ENCODE measurements around the gene RNF213.

RNF213 gene

DNA sequence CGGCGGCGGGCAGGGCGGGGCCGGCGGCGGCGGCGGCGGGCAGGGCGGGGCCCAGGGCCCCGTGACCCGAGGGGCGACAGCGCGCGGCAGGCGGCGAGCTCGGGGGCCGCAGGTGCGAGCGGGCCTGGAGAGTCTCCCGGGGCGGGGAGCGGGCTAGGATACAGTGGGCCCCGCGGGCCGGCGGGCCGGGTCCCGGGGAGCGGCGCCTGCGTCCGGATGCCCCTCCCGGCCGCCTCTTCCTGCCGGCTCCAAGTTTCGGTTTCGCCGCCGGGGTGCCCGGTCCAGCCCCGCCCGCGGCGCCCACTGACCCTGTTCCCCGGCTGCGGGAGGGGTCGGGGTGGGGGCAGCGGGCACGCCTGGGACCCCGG is at the start of gene RNF213:
Gene RNF213, plus strand, starts transcription at position 62 of the 368 bp plus-strand sequence. CDS start 2,830 bp downstream, outside the sequence.
- H3K79me2 ChIP-seq (ENCODE audit: low read length): peaks cover 50% of the 10 kb centered on the region
- no peak for TF ChIP-seq EZH2phosphoT487 (IDR thresholded peaks at IDR 0.05; ENCODE audit: low read depth)
- TF ChIP-seq CTCF (IDR thresholded peaks at IDR 0.05; ENCODE audit: low read depth, low read length): no peak
- H3K4me2 ChIP-seq (ENCODE audit: low read length): peak within 1 kb of the TSS; percentile 97
- peak within 1 kb of the TSS; percentile 97 for H3K9ac ChIP-seq (ENCODE audit: low read length)
- H3K4me3 ChIP-seq (ENCODE audit: low read length): peak within 1 kb of the TSS; percentile 93
- peaks cover 22% of the 10 kb centered on the region for H3K36me3 ChIP-seq (replicated peaks; ENCODE audit: low read depth, low read length)
- H3K9me3 ChIP-seq (ENCODE audit: insufficient read depth, low read length): no peaks in the 10 kb centered on the region
- H2AFZ ChIP-seq (ENCODE audit: low read depth, low read length): no peak within 1 kb of the TSS
- no peaks in the 10 kb centered on the region for H3K27me3 ChIP-seq (ENCODE audit: low read depth, low read length)
- peak within 1 kb of the TSS; percentile 100 for H3K27ac ChIP-seq (ENCODE audit: low read length)
- peaks cover 17% of the 10 kb centered on the region for H4K20me1 ChIP-seq (ENCODE audit: insufficient read depth, low read length)
- H3K4me1 ChIP-seq (ENCODE audit: low read length): peaks cover 71% of the 10 kb centered on the region

DNA sequence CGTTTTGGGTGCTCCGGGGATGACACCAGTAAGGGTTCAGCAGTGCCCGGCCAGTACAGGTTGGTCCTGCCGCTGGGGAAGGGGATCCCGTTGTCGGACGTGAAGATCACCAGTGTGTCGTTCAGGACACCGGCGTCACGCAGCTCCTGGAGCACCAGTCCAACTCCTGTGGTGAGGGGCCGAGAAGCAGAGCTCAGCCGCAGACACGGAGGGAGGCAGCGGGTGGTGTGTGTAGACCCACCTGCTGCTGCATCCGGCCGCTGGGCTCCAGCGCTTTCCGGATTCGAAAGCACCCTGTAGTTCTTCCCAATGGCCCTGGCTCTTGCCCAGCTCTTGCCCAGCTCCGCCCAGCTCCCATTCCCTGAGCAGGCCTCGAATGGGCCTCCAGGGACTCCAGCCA is 48.5 kb upstream of the RNF213 start:
- Histone ChIP-seq H3K9me3 (ENCODE audit: insufficient read depth, low read length) (no peaks in the 10 kb centered on the region), H4K20me1 (ENCODE audit: insufficient read depth, low read length) (no peaks in the 10 kb centered on the region), H3K4me3 (ENCODE audit: low read length) (no peak overlapping the region), H3K27ac (ENCODE audit: low read length) (no peak overlapping the region), H3K27me3 (ENCODE audit: low read depth, low read length) (no peaks in the 10 kb centered on the region), H2AFZ (ENCODE audit: low read depth, low read length) (no peak overlapping the region), H3K79me2 (ENCODE audit: low read length) (no peaks in the 10 kb centered on the region), H3K9ac (ENCODE audit: low read length) (no peak overlapping the region), H3K4me2 (ENCODE audit: low read length) (no peak overlapping the region), H3K4me1 (ENCODE audit: low read length) (no peaks in the 10 kb centered on the region), H3K36me3 (replicated peaks; ENCODE audit: low read depth, low read length) (peaks cover 21% of the 10 kb centered on the region)
- TF ChIP-seq CTCF (IDR thresholded peaks at IDR 0.05; ENCODE audit: low read depth, low read length) (no peak), EZH2phosphoT487 (IDR thresholded peaks at IDR 0.05; ENCODE audit: low read depth) (no peak)

GRCh38 chr17:80212511-80212910 is 48.1 kb upstream of the RNF213 start:
- no peak overlapping the region for H2AFZ ChIP-seq (ENCODE audit: low read depth, low read length)
- no peak overlapping the region for H3K4me3 ChIP-seq (ENCODE audit: low read length)
- H3K27me3 ChIP-seq (ENCODE audit: low read depth, low read length): no peaks in the 10 kb centered on the region
- no peak overlapping the region for H3K27ac ChIP-seq (ENCODE audit: low read length)
- peaks cover 23% of the 10 kb centered on the region for H3K36me3 ChIP-seq (replicated peaks; ENCODE audit: low read depth, low read length)
- H3K79me2 ChIP-seq (ENCODE audit: low read length): no peaks in the 10 kb centered on the region
- no peaks in the 10 kb centered on the region for H3K4me1 ChIP-seq (ENCODE audit: low read length)
- H3K9me3 ChIP-seq (ENCODE audit: insufficient read depth, low read length): no peaks in the 10 kb centered on the region
- no peak overlapping the region for H3K9ac ChIP-seq (ENCODE audit: low read length)
- H4K20me1 ChIP-seq (ENCODE audit: insufficient read depth, low read length): peaks cover 3% of the 10 kb centered on the region
- no peak overlapping the region for H3K4me2 ChIP-seq (ENCODE audit: low read length)
- TF ChIP-seq EZH2phosphoT487 (IDR thresholded peaks at IDR 0.05; ENCODE audit: low read depth) (no peak), CTCF (IDR thresholded peaks at IDR 0.05; ENCODE audit: low read depth, low read length) (no peak)

DNA sequence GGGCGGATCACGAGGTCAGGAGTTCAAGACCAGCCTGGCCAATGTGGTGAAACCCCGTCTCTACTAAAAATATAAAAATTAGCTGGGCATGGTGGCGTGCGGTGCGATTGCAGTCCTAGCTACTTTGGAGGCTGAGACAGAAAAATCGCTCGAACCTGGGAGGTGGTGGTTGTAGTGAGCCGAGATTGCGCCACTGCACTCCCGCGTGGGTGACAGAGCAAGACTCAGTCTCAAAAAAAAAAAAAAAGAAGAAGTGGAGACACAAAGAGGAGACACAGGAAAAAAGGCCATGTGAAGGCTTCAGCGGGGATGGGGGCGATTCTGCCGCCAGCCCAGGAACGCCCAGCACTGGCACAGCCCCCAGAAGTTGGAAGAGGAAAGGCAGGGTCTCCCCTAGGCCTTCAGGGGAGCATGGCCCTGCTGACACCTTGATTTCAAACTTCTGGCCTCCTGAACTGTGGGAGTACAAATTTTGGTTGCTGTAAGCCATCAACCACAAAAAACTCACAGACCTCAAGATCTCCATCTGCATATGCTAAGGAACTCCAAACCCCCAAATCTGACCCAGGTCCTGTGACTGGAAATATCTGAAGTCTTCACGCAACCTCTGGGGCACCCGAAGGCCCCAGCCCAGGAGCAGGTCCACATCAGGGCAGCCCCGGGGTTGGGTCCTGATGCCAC is 47.5 kb upstream of the RNF213 start:
- Histone ChIP-seq H3K36me3 (replicated peaks; ENCODE audit: low read depth, low read length) (peaks cover 29% of the 10 kb centered on the region), H3K4me1 (ENCODE audit: low read length) (no peaks in the 10 kb centered on the region), H3K9ac (ENCODE audit: low read length) (no peak overlapping the region), H3K4me2 (ENCODE audit: low read length) (no peak overlapping the region), H3K27me3 (ENCODE audit: low read depth, low read length) (no peaks in the 10 kb centered on the region), H3K9me3 (ENCODE audit: insufficient read depth, low read length) (no peaks in the 10 kb centered on the region), H3K27ac (ENCODE audit: low read length) (no peak overlapping the region), H4K20me1 (ENCODE audit: insufficient read depth, low read length) (peaks cover 9% of the 10 kb centered on the region), H3K79me2 (ENCODE audit: low read length) (no peaks in the 10 kb centered on the region), H3K4me3 (ENCODE audit: low read length) (no peak overlapping the region), H2AFZ (ENCODE audit: low read depth, low read length) (no peak overlapping the region)
- TF ChIP-seq EZH2phosphoT487 (IDR thresholded peaks at IDR 0.05; ENCODE audit: low read depth) (no peak), CTCF (IDR thresholded peaks at IDR 0.05; ENCODE audit: low read depth, low read length) (no peak)

Data from OCI-LY3 (cell line).